RCC 7860 (cell line): ENCODE measurements around the gene PLEKHA6.
"Not testable (repeated sequence)": the region's sequence is repeated elsewhere in the genome, so short reads cannot be mapped to it uniquely, and the experiment has no call there.

Experiments used
- DNase-seq: peaks from one replicate; pipeline ENCODE4 v3.0.0-alpha.2; 2015; ENCODE audit warnings: low spot score
- FAIRE-seq: peaks from 2 replicates; lab custom pipeline; 2012; peaks lifted over from hg19 to GRCh38; lab: Jason Lieb, UNC

Gene PLEKHA6

DNA sequence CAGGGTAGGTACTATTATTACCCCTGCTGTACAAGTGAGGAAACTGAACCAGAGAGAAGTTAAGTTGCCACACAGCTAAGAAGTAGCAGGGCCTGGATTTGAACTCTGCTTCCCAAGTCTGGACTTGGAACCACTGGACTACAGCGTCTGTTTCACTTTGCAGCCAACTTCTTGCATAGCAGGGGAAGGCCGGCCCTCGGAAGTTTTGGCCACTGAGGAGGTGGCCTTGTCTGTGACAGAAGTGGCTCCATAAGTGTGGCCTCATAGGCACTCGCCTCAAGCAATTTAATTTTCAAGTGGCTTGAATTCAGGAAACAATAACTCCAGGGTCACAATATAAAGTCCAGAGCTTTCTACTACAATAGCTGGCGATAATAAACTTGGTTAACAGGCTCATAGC is 41.4 kb downstream of the PLEKHA6 start:
- FAIRE-seq, result no peak
- no peak for DNase-seq

DNA sequence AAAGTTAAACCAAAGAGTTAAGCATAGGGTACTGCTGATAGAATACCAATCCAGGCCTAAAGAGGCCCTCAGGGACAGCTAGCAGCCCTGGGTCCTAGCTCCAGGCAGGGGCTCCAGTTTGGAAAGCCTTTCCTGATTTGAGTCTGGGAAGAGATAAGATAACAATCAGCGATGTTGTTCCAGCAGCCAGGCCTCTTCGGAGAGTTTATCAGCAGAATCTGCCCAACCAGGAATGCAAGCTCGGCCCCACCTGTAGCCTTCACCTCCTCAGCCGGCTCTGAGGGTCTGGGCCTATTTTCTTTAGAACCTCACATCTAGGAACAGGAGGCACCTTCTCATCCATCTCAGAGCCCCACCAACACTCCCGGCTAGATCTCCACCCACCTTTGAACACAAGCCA is 42.6 kb downstream of the PLEKHA6 start:
- no peak for FAIRE-seq
- no peak for DNase-seq

DNA sequence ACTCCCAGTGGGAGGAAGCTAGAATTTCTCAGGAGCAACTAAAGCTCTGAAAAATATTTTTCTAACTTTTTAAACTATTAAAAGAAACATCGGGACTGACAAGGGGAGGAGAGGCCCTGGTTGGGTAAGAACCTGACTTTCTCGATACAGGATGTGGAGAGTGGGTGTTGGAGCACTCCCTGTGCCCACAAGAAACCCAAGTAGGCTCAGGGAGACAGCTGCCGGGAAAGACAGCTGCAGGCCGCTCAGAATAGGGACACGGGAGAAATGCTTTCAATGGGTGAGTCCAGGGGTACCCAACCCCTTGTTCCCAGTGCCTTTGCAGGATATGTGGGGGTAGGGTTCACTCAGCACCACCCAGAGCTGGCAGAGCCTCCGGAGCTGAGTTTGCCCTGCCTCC is 43.6 kb downstream of the PLEKHA6 start:
- DNase-seq (no peak), FAIRE-seq (no peak)

DNA sequence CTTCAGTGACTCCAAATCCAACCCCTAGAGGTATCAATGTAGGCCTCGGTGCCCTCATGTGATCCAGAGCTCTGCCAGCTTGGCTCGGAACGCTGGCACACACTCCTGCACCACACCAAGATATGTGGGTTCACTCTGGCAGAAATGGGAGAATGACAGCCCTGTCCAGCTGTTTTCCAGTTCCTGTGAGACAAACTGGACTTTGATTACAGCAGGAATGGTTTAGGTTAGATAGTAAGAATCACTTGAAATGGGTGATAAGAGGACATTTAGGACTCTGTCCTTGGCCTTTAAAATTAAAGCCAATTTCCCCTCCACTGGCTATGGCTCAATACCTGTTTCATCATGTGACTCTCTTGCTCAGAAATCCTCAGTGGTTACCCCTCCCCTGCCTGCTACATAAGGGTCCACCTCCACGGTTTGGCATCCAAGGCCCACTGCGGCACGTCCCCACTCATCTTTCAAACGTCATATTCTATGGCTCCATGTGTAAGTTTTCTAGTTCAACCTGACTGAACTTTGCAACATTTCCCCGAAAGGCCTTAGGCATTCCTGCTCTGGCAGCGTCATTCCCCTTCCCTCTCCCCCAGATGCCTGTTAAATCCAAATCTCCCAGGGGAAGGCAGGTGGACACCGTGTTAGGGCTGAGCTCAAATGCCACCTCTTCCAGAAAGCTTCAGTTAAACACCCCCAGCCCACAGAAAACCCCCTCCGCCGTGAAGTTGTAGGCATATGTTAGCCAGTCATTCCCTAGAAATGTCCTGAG is 44.7 kb downstream of the PLEKHA6 start:
- no peak for FAIRE-seq

DNA sequence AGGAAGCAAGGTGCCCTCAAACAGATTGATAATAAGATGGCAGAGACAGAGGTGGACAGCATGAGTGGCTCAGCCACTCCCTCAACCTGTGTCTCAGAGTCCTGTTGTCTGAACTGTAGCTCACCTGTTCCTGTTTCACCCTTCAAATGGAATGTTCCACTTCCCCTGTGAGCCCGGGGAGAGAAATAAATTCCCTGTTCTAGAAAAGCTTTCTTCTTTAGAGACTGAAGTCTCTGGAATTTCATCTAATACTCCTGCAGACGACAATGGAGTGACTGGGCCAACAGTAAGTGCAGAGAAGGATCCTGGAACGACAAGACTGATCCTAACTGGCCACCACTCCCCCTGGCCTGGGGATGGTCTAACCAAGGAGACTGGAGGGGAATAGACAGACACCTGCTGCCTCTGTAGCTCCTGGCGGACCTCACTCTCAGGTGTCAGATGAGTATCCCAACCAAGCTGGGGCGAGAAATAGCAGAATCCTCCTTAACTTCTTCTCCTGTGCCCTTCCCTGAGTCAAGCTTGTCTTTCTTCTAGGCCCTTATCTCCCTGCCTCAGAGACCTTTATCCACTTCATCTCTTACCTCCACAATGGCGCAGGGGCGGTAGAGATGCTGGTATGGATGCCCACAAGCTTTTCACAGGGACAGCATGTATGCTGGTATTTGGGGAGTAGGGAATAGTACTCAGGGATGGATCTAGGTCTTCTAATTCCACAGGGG is 45.4 kb downstream of the PLEKHA6 start:
- DNase-seq (no peak), FAIRE-seq (no peak)

More for the DNA sequence above, 44.7 kb downstream of the PLEKHA6 start:
- DNase-seq, result no peak

DNA sequence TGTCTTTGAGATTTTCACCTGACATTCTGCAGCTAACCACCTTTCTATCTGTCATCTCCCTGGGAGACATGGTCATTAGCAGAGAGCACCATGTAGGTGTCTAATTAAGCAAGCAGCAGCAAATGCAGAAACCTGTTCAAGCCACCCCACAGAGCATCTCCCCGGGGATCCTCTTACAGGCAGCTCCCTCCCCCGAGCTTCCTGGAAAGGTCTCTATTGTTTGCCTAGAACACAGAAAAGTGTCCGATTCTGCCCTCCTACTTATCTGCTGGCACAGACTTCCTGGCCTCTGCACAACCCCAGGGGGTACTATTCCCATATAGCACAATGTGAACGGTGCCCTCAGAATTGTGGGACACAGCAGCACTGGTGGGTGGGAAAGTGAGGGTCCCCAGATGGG is 46.1 kb downstream of the PLEKHA6 start:
- no peak for FAIRE-seq

DNA sequence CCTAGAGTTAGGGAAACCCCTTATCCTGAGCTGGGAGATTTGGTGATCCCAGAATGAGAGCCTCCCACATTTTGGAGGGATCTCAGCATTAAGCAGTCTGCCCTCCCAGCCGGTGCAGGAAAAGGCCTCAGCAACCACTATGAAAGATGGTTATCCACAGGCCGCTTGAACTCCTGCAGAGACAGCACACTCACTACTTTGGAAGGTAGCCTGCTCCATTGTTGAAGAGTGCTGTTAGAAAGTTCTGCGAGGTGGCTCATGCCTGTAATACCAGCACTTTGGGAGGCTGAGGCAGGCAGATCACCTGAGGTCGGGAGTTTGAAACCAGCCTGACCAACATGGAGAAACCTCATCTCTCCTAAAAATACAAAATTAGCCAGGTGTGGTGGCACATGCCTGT is 48.8 kb downstream of the PLEKHA6 start:
- not testable (repeated sequence) for DNase-seq, FAIRE-seq

More for the DNA sequence above, 46.1 kb downstream of the PLEKHA6 start:
- DNase-seq, result no peak

DNA sequence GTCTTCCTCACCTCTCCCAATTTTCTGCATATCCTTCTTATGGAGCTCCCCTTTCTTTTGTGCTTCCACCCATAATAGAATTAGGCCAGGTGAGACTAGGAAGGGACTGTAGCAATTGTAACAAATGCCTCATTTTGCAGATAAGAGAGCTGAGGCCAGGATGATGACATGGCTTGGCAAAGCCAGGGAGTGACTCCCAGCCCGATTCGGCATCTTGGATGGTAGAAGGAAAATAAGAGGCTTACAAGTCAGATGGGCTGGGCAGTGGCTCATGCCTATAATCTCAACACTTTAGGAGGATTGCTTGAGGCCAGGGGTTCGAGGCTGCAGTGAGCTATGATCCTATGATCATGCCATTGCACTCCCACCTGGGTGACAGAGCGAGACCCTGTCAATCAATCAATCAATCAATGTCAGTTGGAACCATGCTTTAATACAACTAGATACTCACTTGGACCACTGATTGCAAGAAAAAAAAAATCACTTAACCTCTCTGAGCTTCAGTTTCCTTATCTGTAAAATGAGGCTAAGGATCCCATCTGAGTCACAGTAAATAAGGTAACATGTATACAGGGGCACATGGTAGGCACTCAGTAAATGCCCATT is 51.6 kb downstream of the PLEKHA6 start:
- no peak for DNase-seq
- FAIRE-seq, result no peak

DNA sequence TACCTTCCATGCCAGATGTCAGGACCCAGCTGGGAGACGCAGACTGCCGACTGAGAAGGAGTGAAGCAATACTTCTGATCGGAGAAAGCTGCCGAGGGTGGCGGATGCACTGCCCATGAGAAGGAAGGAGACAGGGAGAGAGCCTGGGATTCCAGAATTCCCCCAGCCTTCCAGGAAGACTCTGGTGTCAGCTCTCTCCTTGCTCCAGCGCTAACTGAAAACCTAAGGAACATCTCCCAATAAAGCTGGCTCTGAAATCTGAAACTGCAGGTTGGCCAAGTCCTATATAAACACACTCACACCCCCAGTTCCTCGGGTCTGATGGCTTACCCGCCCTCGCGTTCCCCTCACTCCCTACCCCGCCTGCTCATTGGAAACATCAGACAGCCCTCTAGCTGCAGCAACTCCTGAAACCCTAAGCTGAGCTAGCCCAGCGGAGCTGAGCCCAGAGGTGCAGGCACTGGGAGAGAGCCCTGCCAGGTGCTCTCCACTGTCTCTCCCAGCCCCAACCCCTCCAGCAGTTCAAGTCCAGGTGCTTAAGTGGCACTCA is 52.3 kb downstream of the PLEKHA6 start:
- FAIRE-seq (no peak), DNase-seq (no peak)

DNA sequence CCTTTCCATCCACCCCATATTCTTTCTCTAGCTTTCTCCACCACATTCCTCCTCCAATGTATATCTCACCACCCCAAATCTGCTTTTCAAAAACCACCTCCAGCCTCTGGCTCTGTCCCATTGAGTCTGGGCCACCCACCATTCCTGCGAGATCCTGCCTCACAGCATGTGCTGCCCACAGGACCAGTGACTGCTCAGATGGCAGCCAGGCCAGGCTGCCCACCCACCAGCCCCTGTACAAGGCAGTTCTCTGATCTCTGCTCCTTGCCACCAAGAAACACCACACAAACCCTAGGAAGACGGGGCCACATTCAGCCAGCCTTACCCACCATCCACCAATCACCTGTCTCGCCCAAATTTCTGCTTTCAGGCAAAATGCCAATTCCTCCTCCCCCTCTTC is 53.7 kb downstream of the PLEKHA6 start:
- DNase-seq (no peak), FAIRE-seq (no peak)

DNA sequence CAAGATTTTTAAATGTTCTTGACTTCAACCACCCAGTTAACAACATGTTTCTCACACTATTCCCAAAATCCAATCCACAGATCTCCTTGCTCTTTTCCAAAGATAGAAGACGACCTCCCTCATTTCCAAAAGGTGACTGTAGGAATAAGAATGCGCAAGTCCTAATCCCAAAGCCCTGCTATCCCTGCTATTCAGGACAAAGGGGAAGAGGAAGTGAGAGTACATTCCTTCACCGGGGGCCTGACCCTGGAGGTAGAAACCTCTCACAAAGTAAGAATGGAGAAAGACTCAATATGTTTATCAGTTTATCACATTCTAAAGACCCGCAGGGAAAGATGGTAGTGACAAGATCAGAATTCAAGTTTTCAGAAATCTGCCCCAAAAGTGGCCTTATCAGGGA is 55.7 kb downstream of the PLEKHA6 start:
- DNase-seq, result no peak
- no peak for FAIRE-seq

DNA sequence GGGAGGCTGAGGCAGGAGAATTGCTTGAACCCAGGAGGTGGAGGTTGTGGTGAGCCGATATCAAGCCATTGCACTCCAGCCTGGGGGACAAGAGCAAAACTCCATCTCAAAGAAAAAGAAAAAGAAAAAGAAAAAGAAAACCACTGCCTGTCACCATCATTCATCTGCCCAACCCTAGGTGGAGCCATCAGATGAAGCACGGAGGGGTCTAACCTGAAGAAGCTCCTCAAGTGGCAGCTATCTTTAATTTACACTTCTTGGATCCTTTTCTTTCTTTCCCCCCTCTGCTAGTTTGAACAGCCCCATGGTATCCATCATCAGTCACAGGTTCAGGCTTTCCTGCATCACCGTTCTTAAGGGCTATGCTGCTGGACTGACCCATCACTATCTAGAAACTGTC is 57.0 kb downstream of the PLEKHA6 start:
- DNase-seq (no peak), FAIRE-seq (no peak)

DNA sequence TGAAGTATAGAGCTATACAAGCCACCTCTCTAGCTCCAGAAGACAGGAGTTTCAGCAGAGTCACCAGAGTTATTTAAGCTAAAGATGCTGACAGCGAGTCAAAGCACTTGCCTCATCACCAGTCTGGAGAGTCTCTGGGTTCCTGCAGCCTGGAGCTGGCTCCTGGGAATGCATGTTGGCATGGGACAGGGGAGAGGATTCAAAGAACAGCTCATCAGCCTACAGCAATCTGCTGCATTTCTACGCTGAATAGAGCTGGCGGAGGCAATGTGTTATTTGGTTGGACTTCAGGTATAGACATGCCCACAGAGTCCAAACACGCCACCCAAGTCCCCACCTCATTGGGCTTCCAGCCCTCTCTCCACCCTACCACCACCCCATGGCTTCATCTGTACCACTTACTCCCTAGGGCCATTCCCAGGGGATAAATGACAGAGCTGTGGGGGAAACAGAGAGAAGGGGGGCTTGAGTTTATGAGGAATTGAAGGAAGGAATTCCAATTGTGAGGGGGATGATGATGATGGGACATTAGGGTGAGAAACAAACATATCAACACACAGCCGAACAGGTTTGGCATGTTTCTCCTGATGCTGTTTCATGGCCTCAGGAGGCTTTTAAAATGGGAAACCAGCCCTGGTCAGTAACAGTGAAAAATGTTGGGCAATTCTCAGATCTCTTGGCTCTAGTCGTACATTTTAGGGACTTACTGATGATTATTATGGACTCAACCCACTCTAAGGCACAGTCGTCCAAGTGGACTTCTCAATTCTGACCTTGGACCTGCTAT is 58.4 kb downstream of the PLEKHA6 start:
- DNase-seq, result no peak

DNA sequence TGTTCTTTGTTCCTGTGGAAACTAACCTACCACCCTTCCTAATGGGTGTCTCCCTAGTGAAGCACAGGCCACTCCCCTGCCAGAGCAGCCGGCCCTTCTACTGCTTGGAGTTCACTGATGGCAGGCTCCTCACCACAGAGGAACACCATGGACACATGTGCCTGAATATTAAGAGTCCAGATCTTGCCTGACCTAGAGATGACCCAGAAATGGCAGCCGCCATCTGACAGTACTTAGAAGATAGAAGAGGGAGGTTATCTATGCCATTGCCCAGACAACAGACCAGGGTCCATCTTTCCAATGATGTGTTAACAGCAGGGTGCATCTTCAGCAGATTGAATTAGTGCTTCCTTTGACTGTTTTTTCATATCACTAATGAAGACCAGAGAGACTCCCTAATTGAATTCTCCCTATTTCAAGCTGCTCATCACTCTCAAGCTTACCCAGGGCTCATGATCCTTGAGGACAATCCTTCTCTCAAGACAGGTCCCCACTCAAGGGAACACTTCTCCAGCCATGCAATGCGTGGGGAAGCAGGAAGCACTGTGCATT is 59.8 kb downstream of the PLEKHA6 start:
- no peak for FAIRE-seq
- no peak for DNase-seq

More for the DNA sequence above, 58.4 kb downstream of the PLEKHA6 start:
- no peak for FAIRE-seq

DNA sequence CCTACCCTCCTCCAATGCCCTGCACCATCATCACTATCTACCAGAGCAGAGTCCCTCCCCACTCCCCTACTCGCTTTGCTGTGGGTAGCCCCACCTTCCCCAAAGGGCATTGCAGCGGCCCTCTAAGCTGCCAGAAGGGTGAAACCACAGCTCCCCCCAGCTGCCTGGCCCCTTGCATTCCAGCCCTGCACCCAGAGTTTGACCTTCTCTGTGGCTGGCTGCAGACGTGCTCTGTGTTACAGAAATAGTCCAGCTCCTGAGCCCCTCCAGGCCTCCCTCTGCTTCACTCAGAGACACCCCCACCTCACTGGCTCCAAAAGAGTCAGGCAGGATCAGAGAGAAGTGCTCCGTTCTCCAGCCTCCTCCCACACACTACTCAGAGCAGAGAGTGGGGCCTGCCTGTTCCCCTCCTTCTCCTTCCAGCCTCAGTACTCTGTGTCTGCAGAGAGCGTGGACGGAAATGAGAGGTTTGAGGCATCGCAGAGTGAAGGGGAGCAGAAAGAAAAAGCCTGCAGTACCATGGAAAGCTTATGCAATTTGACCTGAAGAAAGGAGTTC is 63.2 kb downstream of the PLEKHA6 start:
- DNase-seq, result no peak
- FAIRE-seq, result no peak

DNA sequence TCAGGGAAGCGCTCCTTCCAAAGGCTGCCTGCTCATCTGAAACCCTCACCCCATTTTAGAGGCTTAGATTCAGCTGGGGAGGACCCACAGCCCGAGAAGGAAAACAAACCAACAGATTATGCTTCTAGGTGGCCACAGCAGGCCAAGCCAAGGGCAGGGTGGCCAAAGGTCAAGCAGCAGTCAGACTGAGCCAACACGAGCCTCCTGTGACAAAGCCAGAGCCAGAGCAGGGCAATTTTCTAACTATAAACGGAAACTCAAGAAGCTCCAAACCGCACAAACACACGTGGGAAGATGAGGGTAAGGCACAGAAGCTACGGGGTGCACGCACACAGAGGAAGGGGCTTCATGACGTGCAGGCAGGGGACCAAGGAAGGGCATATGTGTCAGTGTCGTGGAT is 64.1 kb downstream of the PLEKHA6 start:
- DNase-seq (peak; percentile 36), FAIRE-seq (no peak)

DNA sequence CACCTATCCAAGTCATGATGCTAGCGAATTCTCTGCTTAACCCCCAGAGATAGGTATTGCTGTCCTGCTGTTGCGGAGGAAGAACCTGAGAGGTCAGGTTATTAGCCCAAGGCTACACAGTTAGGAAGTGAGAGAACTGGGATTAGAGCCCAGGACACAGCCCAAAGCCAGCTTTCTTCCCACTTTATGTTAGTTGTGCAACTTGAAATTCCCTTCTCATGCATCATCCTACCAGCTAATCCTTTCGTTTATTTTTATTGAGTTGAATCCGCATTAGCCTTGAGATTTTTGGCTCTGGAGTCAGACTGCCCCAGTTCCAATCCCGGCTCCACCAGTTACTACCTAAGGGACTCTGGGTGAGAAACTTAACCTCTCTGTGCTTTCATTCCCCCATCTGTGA is 65.4 kb downstream of the PLEKHA6 start:
- FAIRE-seq (no peak), DNase-seq (peak; percentile 41)

DNA sequence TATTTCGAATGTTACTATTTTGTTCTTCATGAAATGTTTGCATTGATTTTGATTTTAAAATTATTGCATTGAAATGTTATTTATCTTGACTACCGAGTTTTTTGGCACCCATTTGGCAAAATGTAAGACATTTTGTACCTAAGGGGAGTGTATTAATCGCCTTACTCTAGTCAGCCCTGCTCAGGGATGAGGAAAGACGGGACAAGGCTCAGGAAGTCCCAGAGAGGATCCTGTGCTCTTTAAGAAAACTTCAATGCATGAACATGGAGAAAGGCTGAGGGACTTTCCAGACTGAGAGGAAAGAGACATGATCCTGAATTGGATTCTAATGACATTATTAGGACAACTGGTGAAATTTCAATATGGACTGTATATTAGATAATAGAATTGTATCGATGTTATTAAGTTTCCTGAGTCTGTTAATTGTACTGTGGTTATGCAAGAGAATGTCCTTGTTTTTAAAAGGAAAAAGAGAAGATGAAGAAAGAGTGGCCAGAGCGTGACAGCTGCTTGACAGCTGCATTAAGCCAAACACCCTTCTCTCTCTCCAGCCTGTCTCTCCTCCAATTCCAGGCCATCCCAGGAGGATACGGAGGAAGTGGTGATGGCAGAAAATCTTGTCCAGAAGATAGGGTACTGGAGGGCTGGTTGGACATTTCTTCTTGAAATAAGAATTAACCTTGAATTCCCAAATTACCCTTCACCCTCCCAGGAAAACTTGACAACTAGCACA is 66.0 kb downstream of the PLEKHA6 start:
- no peak for DNase-seq
- FAIRE-seq, result no peak

DNA sequence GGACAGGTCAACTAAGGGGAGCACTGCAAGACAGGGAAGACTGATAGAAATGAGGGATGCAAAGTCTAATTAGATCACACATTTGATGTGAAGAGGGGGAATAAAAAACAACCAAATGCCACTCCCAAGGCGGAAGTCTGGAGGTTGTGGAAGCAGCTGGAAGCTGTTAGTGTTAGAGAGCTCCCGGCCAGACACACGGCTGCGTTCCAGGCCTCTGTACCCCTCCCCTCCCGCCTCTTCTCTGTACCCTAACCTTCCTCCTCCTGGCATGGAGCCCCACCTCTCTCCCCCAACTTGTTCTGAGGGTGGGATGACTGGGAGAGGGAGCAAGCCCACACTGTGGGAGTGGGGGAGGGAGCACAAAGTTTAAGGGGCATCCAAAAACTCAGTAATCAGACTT is 67.0 kb downstream of the PLEKHA6 start:
- FAIRE-seq, result no peak
- no peak for DNase-seq

DNA sequence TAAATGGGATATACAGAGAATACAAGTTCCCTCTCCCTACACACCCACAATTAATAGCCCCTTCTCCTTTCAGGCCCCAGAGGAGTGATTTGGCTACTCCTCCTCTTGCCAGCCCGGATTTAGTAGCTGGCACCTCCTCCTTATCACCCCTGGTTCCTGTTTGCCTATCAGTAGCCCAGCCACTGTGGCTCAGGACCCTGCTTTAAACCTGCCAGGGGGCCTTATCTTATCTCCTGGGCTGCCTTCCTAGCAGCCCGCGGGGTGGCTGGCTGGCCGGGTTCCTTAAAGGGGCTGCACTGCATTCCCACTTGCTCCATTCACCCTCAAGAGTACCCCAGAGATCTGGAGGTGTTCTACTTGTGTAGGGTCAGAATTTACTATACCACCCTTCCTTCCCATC is 70.4 kb downstream of the PLEKHA6 start:
- FAIRE-seq (no peak), DNase-seq (no peak)
